Motor neuron (in vitro differentiated cells): ENCODE measurements around the gene GDF9. TPM values are rescaled to one million over a fixed set of nuclear protein-coding genes. Genes with fewer than 3 reads are reported as not detected.

Source experiments
- ATAC-seq, 8 experiments: fragments of 200-7000 bp; cut with Tn5 transposase; replicated peaks in 6 of 8; 2 replicates each; pipeline ENCODE4 v1.8.0; 2021; ENCODE audit warnings: mild to moderate bottlenecking in 8 of 8, moderate library complexity in 8 of 8
- H3K27ac ChIP-seq, 2 donors: fragments of 250-450 bp; sonication (Bioruptor Pico); 2 replicates each; pipeline ENCODE4 v1.9.0; 2021; ENCODE audit warnings: antibody characterized with exemption in 2 of 2, mild to moderate bottlenecking in 2 of 2, moderate library complexity in 1 of 2
- H3K4me1 ChIP-seq, 2 donors: fragments of 250-450 bp; sonication (Bioruptor Pico); replicated peaks in 1 of 2; 2 replicates each; pipeline ENCODE4 v1.6.1; 2021; ENCODE audit warnings: antibody characterized with exemption in 2 of 2, mild to moderate bottlenecking in 2 of 2, moderate library complexity in 1 of 2
- H3K4me3 ChIP-seq, 5 donors: fragments of 250-450 bp; sonication (Bioruptor Pico); 2 replicates each; pipeline ENCODE4 v1.9.0; 2021; ENCODE audit warnings: antibody characterized with exemption in 5 of 5, mild to moderate bottlenecking in 5 of 5, moderate library complexity in 4 of 5
- WGBS, 10 experiments: fragments of 450-650 bp; shearing (Covaris generic); methylation state at CpG; one replicate each; pipeline ENCODE4 v1.0.0; 2022; 5-methylcytosine and 5-hydroxymethylcytosine counted together
- in situ Hi-C, 9 experiments: fragments of 400-800 bp; cut with MboI; loops; one replicate each; pipeline ENCODE4 v1.15.0; 2021; ENCODE audit warnings: low sequenced_read_pairs in 9 of 9, low pct_unique_long_range_greater_than_20kb in 2 of 9; ENCODE audit not compliant: unreplicated experiment in 9 of 9
- total RNA-seq, 8 experiments: library from RNA; unstranded; fragments of 300-600 nt; gene quantifications; 2 replicates each; pipeline versions ENCODE4 v1.2.3 to v1.2.4, GENCODE V29; 2022

The GDF9 gene
- total RNA-seq, 8 experiments from 2014 or later: 0.49 to 3.0 (median 1.1) TPM

GRCh38 chr5:132886064-132886823 lies 20.0 kb upstream of the GDF9 start:
- no peak overlapping the region for H3K4me3 ChIP-seq
- in situ Hi-C loops: loop anchor here in 1 of 9 experiments (25.0 kb wide), 1 partner anchor 99 kb away; the partner anchor contains the start of gene SEPTIN8
- 73 to 100% (median 90%) methylated on average over 2 to 11 of the region's 11 CpGs for WGBS, 10 experiments
- H3K27ac ChIP-seq: no peak overlapping the region
- peak in 2 of 8 experiments; percentile 18 to 33 for ATAC-seq
- H3K4me1 ChIP-seq: no peaks in the 10 kb centered on the region

- Histone ChIP-seq H3K4me3 (no peak overlapping the region), H3K27ac (no peak overlapping the region), H3K4me1 (no peaks in the 10 kb centered on the region)
- in situ Hi-C loops: loop anchor here in 1 of 9 experiments (25.0 kb wide), 1 partner anchor 97 kb away; the partner anchor contains the start of gene SEPTIN8
- WGBS, 10 experiments: 44 to 100% (median 92%) methylated on average over 1 to 2 of the region's 2 CpGs; no CpG with 5 or more reads in 1 of the 10 experiments
- no peak for ATAC-seq
Observed at GRCh38 chr5:132884548-132884947, 18.3 kb upstream of the GDF9 start.

- Histone ChIP-seq H3K27ac (no peak overlapping the region), H3K4me3 (no peak overlapping the region), H3K4me1 (no peaks in the 10 kb centered on the region)
- 0 to 60% (median 49%) methylated on average over 1 to 2 of the region's 2 CpGs; no CpG with 5 or more reads in 1 of the 10 experiments for WGBS, 10 experiments
- peak; percentile 40 to 93 (median 72) for ATAC-seq
- in situ Hi-C loops: loop anchor here in 1 of 9 experiments (25.0 kb wide), 1 partner anchor 96 kb away; the partner anchor contains the start of gene SEPTIN8
Observed at GRCh38 chr5:132883261-132883834, 17.1 kb upstream of the GDF9 start.

GRCh38 chr5:132877938-132878337 lies 11.7 kb upstream of the GDF9 start:
- no peak overlapping the region for H3K4me3 ChIP-seq
- in situ Hi-C loops: loop anchor here in 1 of 9 experiments (25.0 kb wide), 1 partner anchor 91 kb away; the partner anchor contains the start of gene SEPTIN8
- peak in 3 of 8 experiments; percentile 56 to 90 (median 82) for ATAC-seq
- no peaks in the 10 kb centered on the region for H3K4me1 ChIP-seq
- no peak overlapping the region for H3K27ac ChIP-seq
- WGBS, 10 experiments: 80 to 100% (median 93%) methylated on average over 1 to 3 of the region's 3 CpGs; no CpG with 5 or more reads in 4 of the 10 experiments

GRCh38 chr5:132877466-132877865 lies 11.2 kb upstream of the GDF9 start:
- 0 to 100% (median 72%) methylated on average over 1 to 2 of the region's 2 CpGs; no CpG with 5 or more reads in 1 of the 10 experiments for WGBS, 10 experiments
- in situ Hi-C loops: loop anchor here in 1 of 9 experiments (25.0 kb wide), 1 partner anchor 90 kb away; the partner anchor contains the start of gene SEPTIN8
- no peak overlapping the region for H3K4me3 ChIP-seq
- H3K4me1 ChIP-seq: no peaks in the 10 kb centered on the region
- no peak overlapping the region for H3K27ac ChIP-seq
- ATAC-seq: no peak

GRCh38 chr5:132876020-132876759 lies 9.9 kb upstream of the GDF9 start:
- no peak overlapping the region for H3K4me3 ChIP-seq
- no peak overlapping the region for H3K27ac ChIP-seq
- ATAC-seq: peak in 2 of 8 experiments; percentile 32 to 49
- no peaks in the 10 kb centered on the region for H3K4me1 ChIP-seq
- 80 to 100% (median 80%) methylated on average over 1 of the region's 1 CpG; no CpG with 5 or more reads in 5 of the 10 experiments for WGBS, 10 experiments
- in situ Hi-C loops: loop anchor here in 1 of 9 experiments (25.0 kb wide), 1 partner anchor 89 kb away; the partner anchor contains the start of gene SEPTIN8

GRCh38 chr5:132873930-132874271 lies 7.6 kb upstream of the GDF9 start:
- Histone ChIP-seq H3K27ac (no peak overlapping the region), H3K4me3 (no peak overlapping the region), H3K4me1 (no peaks in the 10 kb centered on the region)
- ATAC-seq: peak in 1 of 8 experiments; percentile 18
- in situ Hi-C loops: no loop called here
- 90 to 93% (median 92%) methylated on average over 2 of the region's 3 CpGs; no CpG with 5 or more reads in 7 of the 10 experiments for WGBS, 10 experiments

- WGBS, 10 experiments: 50 to 100% (median 79%) methylated on average over 1 to 6 of the region's 6 CpGs; no CpG with 5 or more reads in 3 of the 10 experiments
- no peak for ATAC-seq
- no peaks in the 10 kb centered on the region for H3K4me1 ChIP-seq
- H3K4me3 ChIP-seq: no peak within 1 kb of the TSS
- H3K27ac ChIP-seq: no peak within 1 kb of the TSS
- in situ Hi-C loops: no loop called here
Observed at GRCh38 chr5:132873119-132873929, 7.1 kb upstream of the GDF9 start, which contains the start of gene LEAP2. Gene LEAP2 (plus strand): TSS chr5:132873668. CDS start chr5:132873695, 27 bp downstream.

- H3K27ac ChIP-seq: no peak overlapping the region
- in situ Hi-C loops: no loop called here
- no peak overlapping the region for H3K4me3 ChIP-seq
- ATAC-seq: no peak
- WGBS, 10 experiments: 80 to 100% methylated on average over 1 of the region's 1 CpG; no CpG with 5 or more reads in 8 of the 10 experiments
- peaks cover 0 to under 1% of the 10 kb centered on the region in 2 donors for H3K4me1 ChIP-seq
Observed at GRCh38 chr5:132872788-132873118, 6.5 kb upstream of the GDF9 start.

- H3K4me1 ChIP-seq: peaks cover 0 to 5% of the 10 kb centered on the region in 2 donors
- 70 to 100% (median 93%) methylated on average over 1 to 4 of the region's 5 CpGs; no CpG with 5 or more reads in 2 of the 10 experiments for WGBS, 10 experiments
- in situ Hi-C loops: no loop called here
- H3K27ac ChIP-seq: no peak overlapping the region
- H3K4me3 ChIP-seq: no peak overlapping the region
- ATAC-seq: peak in 2 of 8 experiments; percentile 4 to 15
Observed at GRCh38 chr5:132871459-132872284, 5.4 kb upstream of the GDF9 start.

- WGBS, 10 experiments: 43 to 100% (median 100%) methylated on average over 1 to 2 of the region's 2 CpGs; no CpG with 5 or more reads in 3 of the 10 experiments
- H3K27ac ChIP-seq: no peak overlapping the region
- in situ Hi-C loops: no loop called here
- H3K4me1 ChIP-seq: peaks cover 1 to 6% of the 10 kb centered on the region in 2 donors
- no peak for ATAC-seq
- H3K4me3 ChIP-seq: no peak overlapping the region
Observed at GRCh38 chr5:132870801-132871200, 4.5 kb upstream of the GDF9 start.
